ENCODE data around the gene BAZ2A. TPM values are rescaled to one million over a fixed set of nuclear protein-coding genes. Genes with fewer than 3 reads are reported as not detected.

The BAZ2A gene
- polyA plus RNA-seq, 1 of the 3 experiments (the other 2 are of a cell fraction), result 32.4 TPM

DNA sequence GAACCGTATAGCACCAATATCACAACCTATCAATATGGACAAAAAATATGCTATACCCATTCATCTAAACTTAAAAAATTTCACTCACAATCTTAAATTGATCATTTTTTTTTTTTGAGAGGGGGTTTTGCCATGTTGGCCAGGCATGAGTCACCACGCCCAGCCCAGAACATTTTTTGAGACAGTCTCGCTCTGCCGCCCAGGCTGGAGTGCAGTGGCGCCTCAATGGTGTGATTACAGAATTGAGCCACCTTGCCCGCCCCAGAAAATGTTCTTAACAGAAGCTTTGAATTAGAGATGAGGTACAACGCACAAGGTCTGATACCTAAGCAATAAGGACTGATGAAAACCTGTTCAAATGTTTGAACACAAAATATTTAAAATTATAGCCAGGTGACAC is 31.4 kb upstream of the BAZ2A start:
- ChIA-PET CTCF (interaction anchor here (0.9 kb wide), 1 partner anchor 14 kb away, joined by 4 read pairs; no protein-coding TSS in a partner anchor), POLR2A (no interaction called here)
- peaks cover 29% of the 10 kb centered on the region in 2 experiments for H3K36me3 ChIP-seq (replicated peaks in 1 of 2; ENCODE audit: control insufficient read depth in 1 of 2, insufficient read depth in 2 of 2, low read length in 1 of 2)
- no peak overlapping the region for H3K4me2 ChIP-seq
- no peaks in the 10 kb centered on the region for H3K9me3 ChIP-seq
- DNase-seq, result no peak
- no peak overlapping the region for H3K4me3 ChIP-seq (ENCODE audit: low read depth in 2 of 2, low read length in 1 of 2)
- no peak overlapping the region for H3K27ac ChIP-seq (ENCODE audit: low read depth in 2 of 2, low read length in 1 of 2)
- no peaks in the 10 kb centered on the region for H3K4me1 ChIP-seq (ENCODE audit: control insufficient read depth in 1 of 2, insufficient read depth in 2 of 2, low read depth in 1 of 2, low read length in 1 of 2)
- H3K27me3 ChIP-seq (ENCODE audit: insufficient read depth), result no peaks in the 10 kb centered on the region
- WGBS (ENCODE audit: low lambda C conversion rate), result 99% methylated on average over 7 of the region's 7 CpGs
- H3F3A ChIP-seq (replicated peaks; ENCODE audit: insufficient read depth), result peaks cover 24% of the 10 kb centered on the region
- no peak overlapping the region for H2AFZ ChIP-seq (ENCODE audit: low read depth)
- TF ChIP-seq, protein P1, sequence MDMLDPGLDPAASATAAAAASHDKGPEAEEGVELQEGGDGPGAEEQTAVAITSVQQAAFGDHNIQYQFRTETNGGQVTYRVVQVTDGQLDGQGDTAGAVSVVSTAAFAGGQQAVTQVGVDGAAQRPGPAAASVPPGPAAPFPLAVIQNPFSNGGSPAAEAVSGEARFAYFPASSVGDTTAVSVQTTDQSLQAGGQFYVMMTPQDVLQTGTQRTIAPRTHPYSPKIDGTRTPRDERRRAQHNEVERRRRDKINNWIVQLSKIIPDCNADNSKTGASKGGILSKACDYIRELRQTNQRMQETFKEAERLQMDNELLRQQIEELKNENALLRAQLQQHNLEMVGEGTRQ (IDR thresholded peaks at IDR 0.05; ENCODE audit: borderline replicate concordance, low read depth, low read length), result no peak
- TF ChIP-seq ELF1 (IDR thresholded peaks at IDR 0.05) (no peak), YY1 (IDR thresholded peaks at IDR 0.05; ENCODE audit: low read depth) (no peak), FOXJ3 (CRISPR knock-in tag; IDR thresholded peaks at IDR 0.05) (no peak), GABPA (IDR thresholded peaks at IDR 0.05; ENCODE audit: low read depth) (no peak)
- TF ChIP-seq, protein P2, sequence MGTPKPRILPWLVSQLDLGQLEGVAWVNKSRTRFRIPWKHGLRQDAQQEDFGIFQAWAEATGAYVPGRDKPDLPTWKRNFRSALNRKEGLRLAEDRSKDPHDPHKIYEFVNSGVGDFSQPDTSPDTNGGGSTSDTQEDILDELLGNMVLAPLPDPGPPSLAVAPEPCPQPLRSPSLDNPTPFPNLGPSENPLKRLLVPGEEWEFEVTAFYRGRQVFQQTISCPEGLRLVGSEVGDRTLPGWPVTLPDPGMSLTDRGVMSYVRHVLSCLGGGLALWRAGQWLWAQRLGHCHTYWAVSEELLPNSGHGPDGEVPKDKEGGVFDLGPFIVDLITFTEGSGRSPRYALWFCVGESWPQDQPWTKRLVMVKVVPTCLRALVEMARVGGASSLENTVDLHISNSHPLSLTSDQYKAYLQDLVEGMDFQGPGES (IDR thresholded peaks at IDR 0.05; ENCODE audit: low read depth, low read length), result no peak
- no peak overlapping the region for H3K9ac ChIP-seq
- peaks cover 17% of the 10 kb centered on the region for H3K79me2 ChIP-seq (ENCODE audit: insufficient read depth)
- no peaks in the 10 kb centered on the region for H4K20me1 ChIP-seq (ENCODE audit: insufficient read depth)
- H3K9me2 ChIP-seq, result no peaks in the 10 kb centered on the region

- H3K36me3 ChIP-seq (replicated peaks in 1 of 2; ENCODE audit: control insufficient read depth in 1 of 2, insufficient read depth in 2 of 2, low read length in 1 of 2), result peaks cover 8 to 12% of the 10 kb centered on the region in 2 experiments
- H3K9ac ChIP-seq, result no peak overlapping the region
- 93% methylated on average over 1 of the region's 1 CpG for WGBS (ENCODE audit: low lambda C conversion rate)
- H4K20me1 ChIP-seq (ENCODE audit: insufficient read depth), result no peaks in the 10 kb centered on the region
- DNase-seq, result no peak
- no peak overlapping the region for H3K4me2 ChIP-seq
- CTCF ChIA-PET, result interaction anchor here (1.9 kb wide), 1 partner anchor 22 kb away, joined by 9 read pairs; no protein-coding TSS in a partner anchor
- no peaks in the 10 kb centered on the region for H3K27me3 ChIP-seq (ENCODE audit: insufficient read depth)
- no peak overlapping the region for H3K4me3 ChIP-seq (ENCODE audit: low read depth in 2 of 2, low read length in 1 of 2)
- POLR2A ChIA-PET, result no interaction called here
- no peaks in the 10 kb centered on the region for H3K9me3 ChIP-seq
- H3K9me2 ChIP-seq, result no peaks in the 10 kb centered on the region
- H3F3A ChIP-seq (replicated peaks; ENCODE audit: insufficient read depth), result peaks cover 11% of the 10 kb centered on the region
- H3K27ac ChIP-seq (ENCODE audit: low read depth in 2 of 2, low read length in 1 of 2), result no peak overlapping the region
- H2AFZ ChIP-seq (ENCODE audit: low read depth), result no peak overlapping the region
- no peak for TF ChIP-seq SIN3A (IDR thresholded peaks at IDR 0.05; ENCODE audit: borderline replicate concordance, low read depth, low read length)
- TF ChIP-seq, protein P3, sequence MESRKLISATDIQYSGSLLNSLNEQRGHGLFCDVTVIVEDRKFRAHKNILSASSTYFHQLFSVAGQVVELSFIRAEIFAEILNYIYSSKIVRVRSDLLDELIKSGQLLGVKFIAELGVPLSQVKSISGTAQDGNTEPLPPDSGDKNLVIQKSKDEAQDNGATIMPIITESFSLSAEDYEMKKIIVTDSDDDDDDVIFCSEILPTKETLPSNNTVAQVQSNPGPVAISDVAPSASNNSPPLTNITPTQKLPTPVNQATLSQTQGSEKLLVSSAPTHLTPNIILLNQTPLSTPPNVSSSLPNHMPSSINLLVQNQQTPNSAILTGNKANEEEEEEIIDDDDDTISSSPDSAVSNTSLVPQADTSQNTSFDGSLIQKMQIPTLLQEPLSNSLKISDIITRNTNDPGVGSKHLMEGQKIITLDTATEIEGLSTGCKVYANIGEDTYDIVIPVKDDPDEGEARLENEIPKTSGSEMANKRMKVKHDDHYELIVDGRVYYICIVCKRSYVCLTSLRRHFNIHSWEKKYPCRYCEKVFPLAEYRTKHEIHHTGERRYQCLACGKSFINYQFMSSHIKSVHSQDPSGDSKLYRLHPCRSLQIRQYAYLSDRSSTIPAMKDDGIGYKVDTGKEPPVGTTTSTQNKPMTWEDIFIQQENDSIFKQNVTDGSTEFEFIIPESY (IDR thresholded peaks at IDR 0.05; ENCODE audit: borderline replicate concordance, low read depth), result no peak
- no peak for TF ChIP-seq MEF2A (IDR thresholded peaks at IDR 0.05; ENCODE audit: borderline replicate concordance, low read depth)
- no peak for TF ChIP-seq RCOR1 (IDR thresholded peaks at IDR 0.05; ENCODE audit: low read length)
- TF ChIP-seq MAX (IDR thresholded peaks at IDR 0.05; ENCODE audit: low read depth), result no peak
- TF ChIP-seq, protein P2 (IDR thresholded peaks at IDR 0.05; ENCODE audit: low read depth, low read length), result no peak
- TF ChIP-seq EZH2phosphoT487 (IDR thresholded peaks at IDR 0.05; ENCODE audit: borderline replicate concordance, low read depth), result no peak
- TF ChIP-seq ELF1 (IDR thresholded peaks at IDR 0.05), result no peak
- TF ChIP-seq SMC3 (IDR thresholded peaks at IDR 0.05; ENCODE audit: low read depth, low read length), result no peak
- H3K79me2 ChIP-seq (ENCODE audit: insufficient read depth), result peaks cover under 1% of the 10 kb centered on the region; the same call in 1 of the 2 replicates
- H3K4me1 ChIP-seq (ENCODE audit: control insufficient read depth in 1 of 2, insufficient read depth in 2 of 2, low read depth in 1 of 2, low read length in 1 of 2), result no peaks in the 10 kb centered on the region
These were observed 28.8 kb upstream of the BAZ2A start for GRCh38 chr12:56658921-56659320.
